H1 (cell line): ENCODE data around the gene LRRC23. TPM values are rescaled to one million over a fixed set of nuclear protein-coding genes. Genes with fewer than 3 reads are reported as not detected.

Experiments
- CTCF ChIA-PET: fragments of 300-600 bp; sonication (Branson Sonifier 250); formaldehyde crosslinking; loops from one replicate; lab custom pipeline; 2021; ENCODE audit not compliant: partially characterized antibody; lab: Charles Lee
- POLR2A ChIA-PET: fragments of 300-600 bp; sonication (Branson Sonifier 250); formaldehyde crosslinking; loops from one replicate; lab custom pipeline; 2021; ENCODE audit warnings: inconsistent platforms; ENCODE audit not compliant: partially characterized antibody; lab: Charles Lee
- DNase-seq, 2 experiments: peaks; one replicate each; pipeline versions ENCODE4 v3.0.0 to v3.0.0-alpha.2; 2010 to 2022; ENCODE audit warnings: low spot score in 2 of 2, low read depth in 1 of 2, mixed read lengths in 1 of 2
- FAIRE-seq: peaks from 2 replicates; lab custom pipeline; 2011; peaks lifted over from hg19 to GRCh38; lab: Jason Lieb, UNC
- H2AFZ ChIP-seq: 2 replicates; pipeline ENCODE4 v1.8.1; 2012; ENCODE audit warnings: low read length, inconsistent platforms
- H2AK5ac ChIP-seq: 2 replicates; pipeline ENCODE4 v1.6.1; 2013; ENCODE audit warnings: low read depth, low read length
- H2BK120ac ChIP-seq: replicated peaks from 2 replicates; pipeline ENCODE3; 2013; ENCODE audit warnings: low read depth, low read length, inconsistent platforms
- H2BK12ac ChIP-seq: 2 replicates; pipeline ENCODE4 v1.6.1; 2013; ENCODE audit warnings: low read depth, low read length
- H2BK15ac ChIP-seq: 2 replicates; pipeline ENCODE4 v1.6.1; 2013; ENCODE audit warnings: low read length
- H2BK20ac ChIP-seq: 2 replicates; pipeline ENCODE4 v1.6.1; 2013; ENCODE audit warnings: low read length
- H2BK5ac ChIP-seq: 2 replicates; pipeline ENCODE4 v1.6.1; 2013; ENCODE audit warnings: low read depth, low read length
- H3K14ac ChIP-seq: 2 replicates; pipeline ENCODE4 v1.6.1; 2013; ENCODE audit warnings: inconsistent platforms; ENCODE audit not compliant: insufficient read length
- H3K18ac ChIP-seq: 2 replicates; pipeline ENCODE4 v1.6.1; 2013; ENCODE audit warnings: low read length; ENCODE audit errors: extremely low read depth
- H3K23ac ChIP-seq: 2 replicates; pipeline ENCODE4 v1.6.1; 2013; ENCODE audit warnings: inconsistent platforms; ENCODE audit not compliant: insufficient read length
- H3K23me2 ChIP-seq: 2 replicates; pipeline ENCODE4 v1.6.1; 2013; ENCODE audit warnings: low read depth, low read length
- H3K27ac ChIP-seq: 2 replicates; pipeline ENCODE4 v1.6.1; 2011; ENCODE audit warnings: low read depth, low read length, inconsistent platforms
- H3K27me3 ChIP-seq, 4 experiments: replicated peaks in 1 of 4; 1 replicate in 1 of 4; 2 replicates in 3 of 4; pipeline versions ENCODE4 v1.6.1 to v1.8.1; 2011 to 2013; ENCODE audit warnings: low read length in 3 of 4, mild to moderate bottlenecking in 3 of 4, inconsistent platforms in 2 of 4, mixed read lengths in 2 of 4, moderate library complexity in 1 of 4; ENCODE audit not compliant: control insufficient read depth in 3 of 4, insufficient read depth in 3 of 4; ENCODE audit errors: extremely low read depth in 1 of 4
- H3K36me3 ChIP-seq, 4 experiments: 2 replicates each; pipeline versions ENCODE4 v1.6.1 to v1.8.1; 2011 to 2013; ENCODE audit warnings: mild to moderate bottlenecking in 4 of 4, low read length in 3 of 4, moderate library complexity in 2 of 4, control low read depth in 1 of 4, inconsistent platforms in 1 of 4; ENCODE audit not compliant: insufficient read depth in 4 of 4, control insufficient read depth in 2 of 4
- H3K4ac ChIP-seq: replicated peaks from 2 replicates; pipeline ENCODE3; 2013; ENCODE audit warnings: low read length, low read depth, mixed read lengths, inconsistent platforms; ENCODE audit not compliant: insufficient read length
- H3K4me1 ChIP-seq, 4 experiments: replicated peaks in 1 of 4; 1 replicate in 1 of 4; 2 replicates in 3 of 4; pipeline versions ENCODE4 v1.6.1 to v1.8.1; 2011 to 2013; ENCODE audit warnings: low read length in 3 of 4, inconsistent platforms in 2 of 4, mixed read lengths in 1 of 4; ENCODE audit not compliant: insufficient read depth in 4 of 4, control insufficient read depth in 3 of 4
- H3K4me2 ChIP-seq, 2 experiments: 2 replicates each; pipeline versions ENCODE4 v1.6.1 to v1.8.1; 2011 to 2013; ENCODE audit warnings: low read depth in 2 of 2, low read length in 2 of 2, control low read depth in 1 of 2, inconsistent platforms in 1 of 2, mild to moderate bottlenecking in 1 of 2; ENCODE audit not compliant: insufficient read depth in 1 of 2
- H3K4me3 ChIP-seq, 4 experiments: fragments of 200-600, 300-600 bp in 1 of 4; sonication (generic), shearing (Covaris generic), sonication (Bioruptor Twin) in 1 of 4; 2 replicates each; pipeline versions ENCODE4 v1.5.1 to v1.8.1; 2011 to 2016; ENCODE audit warnings: low read length in 4 of 4, low read depth in 3 of 4, control low read depth in 2 of 4, inconsistent platforms in 2 of 4, mild to moderate bottlenecking in 2 of 4, mixed read lengths in 1 of 4, moderate library complexity in 1 of 4; ENCODE audit not compliant: insufficient read depth in 2 of 4; ENCODE audit errors: extremely low read depth in 1 of 4
- H3K56ac ChIP-seq: replicated peaks from 2 replicates; pipeline ENCODE3; 2013; ENCODE audit warnings: low read depth, mild to moderate bottlenecking, mixed read lengths, low read length, inconsistent platforms; ENCODE audit not compliant: insufficient read length
- H3K79me1 ChIP-seq: 2 replicates; pipeline ENCODE4 v1.6.1; 2013; ENCODE audit warnings: low read depth, low read length, control low read depth
- H3K79me2 ChIP-seq, 2 experiments: 2 replicates each; pipeline versions ENCODE4 v1.6.1 to v1.8.1; 2012 to 2013; ENCODE audit warnings: low read length in 2 of 2, mild to moderate bottlenecking in 2 of 2, inconsistent platforms in 1 of 2; ENCODE audit not compliant: insufficient read depth in 2 of 2, control insufficient read depth in 1 of 2
- H3K9ac ChIP-seq, 4 experiments: replicated peaks in 1 of 4; 1 replicate in 1 of 4; 2 replicates in 3 of 4; pipeline versions ENCODE4 v1.6.1 to v1.8.1; 2011 to 2013; ENCODE audit warnings: low read depth in 3 of 4, low read length in 3 of 4, control low read depth in 2 of 4, mild to moderate bottlenecking in 2 of 4, moderate library complexity in 2 of 4, inconsistent platforms in 1 of 4; ENCODE audit errors: extremely low read depth in 1 of 4
- H3K9me3 ChIP-seq, 2 experiments: 2 replicates each; pipeline versions ENCODE4 v1.6.1 to v1.8.1; 2012 to 2013; ENCODE audit warnings: mild to moderate bottlenecking in 2 of 2, moderate library complexity in 2 of 2, control low read depth in 1 of 2, inconsistent platforms in 1 of 2, low read depth in 1 of 2, low read length in 1 of 2, mixed read lengths in 1 of 2; ENCODE audit not compliant: insufficient read depth in 2 of 2
- H4K20me1 ChIP-seq, 2 experiments: replicated peaks in 1 of 2; 2 replicates each; pipeline versions ENCODE3 to v1.8.1; 2011 to 2013; ENCODE audit warnings: inconsistent platforms in 2 of 2, low read length in 2 of 2, mild to moderate bottlenecking in 1 of 2; ENCODE audit not compliant: insufficient read depth in 2 of 2, control insufficient read depth in 1 of 2
- H4K5ac ChIP-seq: 2 replicates; pipeline ENCODE4 v1.6.1; 2013; ENCODE audit warnings: low read length, low read depth, mixed read lengths, inconsistent platforms; ENCODE audit not compliant: insufficient read length
- H4K8ac ChIP-seq: 2 replicates; pipeline ENCODE4 v1.8.0; 2013; ENCODE audit warnings: mild to moderate bottlenecking, moderate library complexity, low read length, inconsistent platforms; ENCODE audit not compliant: insufficient read depth; ENCODE audit errors: extremely low read depth
- H4K91ac ChIP-seq: replicated peaks from 2 replicates; pipeline ENCODE3; 2013; ENCODE audit warnings: low read length, mixed read lengths, inconsistent platforms; ENCODE audit not compliant: insufficient read length
- CBX5 ChIP-seq: fragments of 300-800, 300-1000 bp; sonication (generic); IDR thresholded peaks from 2 replicates; pipeline ENCODE4 v1.7.1; 2016; ENCODE audit warnings: antibody characterized with exemption, low read length, low read depth
- JUND ChIP-seq: IDR thresholded peaks from 2 replicates; pipeline ENCODE4 v1.6.1; 2011; ENCODE audit warnings: mild to moderate bottlenecking, improper control_type of control experiment, low read length
- KDM5A ChIP-seq: fragments of 200-600 bp; IDR thresholded peaks from 2 replicates; pipeline ENCODE4 v1.7.1; 2012; ENCODE audit warnings: mild to moderate bottlenecking, low read length, inconsistent platforms, mixed read lengths
- POLR2A ChIP-seq, 2 experiments: IDR thresholded peaks; 1 replicate in 1 of 2; 2 replicates in 1 of 2; pipeline ENCODE4 v1.6.1; 2011; ENCODE audit warnings: low read depth in 2 of 2, low read length in 2 of 2, mild to moderate bottlenecking in 2 of 2; ENCODE audit errors: control extremely low read depth in 1 of 2
- RAD21 ChIP-seq, 2 experiments: IDR thresholded peaks in 1 of 2; conservative IDR thresholded peaks in 1 of 2; 2 replicates each; pipeline ENCODE4 v1.6.1; 2011; ENCODE audit warnings: low read depth in 2 of 2, low read length in 2 of 2, improper control_type of control experiment in 1 of 2, inconsistent platforms in 1 of 2, mild to moderate bottlenecking in 1 of 2, moderate library complexity in 1 of 2
- SIN3A ChIP-seq, 2 experiments: IDR thresholded peaks in 1 of 2; conservative IDR thresholded peaks in 1 of 2; 2 replicates each; pipeline ENCODE4 v1.6.1; 2011 to 2012; ENCODE audit warnings: low read length in 2 of 2, improper control_type of control experiment in 1 of 2, low read depth in 1 of 2, mild to moderate bottlenecking in 1 of 2
- TEAD4 ChIP-seq: IDR thresholded peaks from 2 replicates; pipeline ENCODE4 v1.6.1; 2012; ENCODE audit warnings: low read depth, low read length, inconsistent platforms, mixed read lengths
- YY1 ChIP-seq: IDR thresholded peaks from 2 replicates; pipeline ENCODE4 v1.6.1; 2011; ENCODE audit warnings: low read depth, mild to moderate bottlenecking, low read length
- WGBS, 2 experiments: shearing (Covaris generic) in 1 of 2; methylation state at CpG; one replicate each; pipeline versions ENCODE4 v1.1.6 to v1.1.7; 2013 to 2015; ENCODE audit warnings: low lambda C conversion rate in 2 of 2, mixed read lengths in 2 of 2, inconsistent platforms in 1 of 2, low coverage in 1 of 2, missing lambda C conversion rate in 1 of 2; ENCODE audit not compliant: insufficient replicate concordance in 2 of 2, insufficient coverage in 1 of 2, insufficient read length in 1 of 2; ENCODE audit errors: extremely low coverage in 1 of 2, missing lambda C conversion rate in 1 of 2; 5-methylcytosine and 5-hydroxymethylcytosine counted together
- polyA plus RNA-seq, 7 experiments: library from polyadenylated mRNA; depleted of rRNA in 3 of 7; stranded (reverse) in 5 of 7; unstranded in 2 of 7; fragments of >200 nt in 5 of 7; fragments of 200-250 nt in 2 of 7; gene quantifications; 1 replicate in 5 of 7; 2 replicates in 1 of 7; 4 replicates in 1 of 7; pipeline versions ENCODE4 v1.2.1 to v1.2.3, GENCODE V29; 2011 to 2013; ENCODE audit warnings: missing spikeins in 2 of 7, mixed read lengths in 2 of 7
- total RNA-seq: library from RNA; stranded (reverse); fragmentation: NEBNext Ultra II Directional; extraction: Animal tissue kit (Norgen Biotek cat#: 25700); gene quantifications from 2 replicates; pipeline ENCODE4 v1.2.1, GENCODE V29; 2021

Gene LRRC23
- total and polyA plus RNA-seq, 2 of the 8 experiments (the other 6 are each of a cell fraction or from before 2014, with no cell fraction given): 2.5 to 3.6 TPM

DNA sequence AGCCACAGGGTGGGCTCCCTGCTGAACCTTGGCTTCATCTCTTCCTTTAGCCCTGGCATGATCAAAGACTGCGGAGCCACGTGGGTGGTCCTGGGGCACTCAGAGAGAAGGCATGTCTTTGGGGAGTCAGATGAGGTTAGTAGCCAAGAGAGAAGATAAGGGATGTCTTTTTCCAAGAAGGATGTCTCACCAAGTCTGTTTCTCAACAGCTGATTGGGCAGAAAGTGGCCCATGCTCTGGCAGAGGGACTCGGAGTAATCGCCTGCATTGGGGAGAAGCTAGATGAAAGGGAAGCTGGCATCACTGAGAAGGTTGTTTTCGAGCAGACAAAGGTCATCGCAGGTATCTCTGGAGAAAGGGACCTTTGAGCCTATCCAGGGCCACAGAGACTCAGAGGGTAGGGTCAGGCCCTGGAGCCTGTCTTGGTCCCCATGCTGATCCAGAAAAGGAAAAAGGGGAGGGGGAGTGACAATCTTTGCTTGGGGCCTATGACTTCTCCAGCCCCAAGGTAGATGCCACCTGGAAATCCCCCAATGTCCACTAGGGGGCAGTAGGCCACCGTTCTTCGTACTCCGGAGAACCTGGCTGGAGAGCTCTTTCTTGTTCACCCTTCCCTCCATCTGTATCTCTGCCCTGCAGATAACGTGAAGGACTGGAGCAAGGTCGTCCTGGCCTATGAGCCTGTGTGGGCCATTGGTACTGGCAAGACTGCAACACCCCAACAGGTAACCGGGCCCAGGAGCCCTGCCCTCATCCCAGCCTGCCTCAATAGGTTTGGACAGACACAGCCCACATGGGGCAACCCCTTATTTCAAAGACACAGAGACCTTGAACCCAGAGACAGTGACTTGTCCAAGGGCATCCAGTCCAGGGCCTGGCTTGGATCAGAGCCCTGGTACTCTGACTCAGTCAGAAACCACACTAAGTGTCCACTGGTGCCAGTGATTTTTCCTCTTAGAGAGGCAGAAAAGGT, 35.3 kb upstream of the LRRC23 start:
- H3K27me3 ChIP-seq: no peaks in the 10 kb centered on the region
- no peak overlapping the region for H3K14ac ChIP-seq
- H2AFZ ChIP-seq: no peak overlapping the region
- peak overlapping the region; percentile 84 to 98 (median 86); a peak in 7 of 8 replicates for H3K4me3 ChIP-seq
- H2BK15ac ChIP-seq: no peak overlapping the region
- no peak overlapping the region; a peak in 1 of 7 replicates for H3K9ac ChIP-seq
- no peak overlapping the region for H3K56ac ChIP-seq
- H4K8ac ChIP-seq: 0 out of 2 replicates have a peak overlapping the region, but pooled peaks have one; percentile 22
- H3K23me2 ChIP-seq: peaks cover 21% of the 10 kb centered on the region
- H4K20me1 ChIP-seq: peaks cover 25 to 30% of the 10 kb centered on the region in 2 experiments
- H3K9me3 ChIP-seq: no peaks in the 10 kb centered on the region
- no peak overlapping the region for H2BK120ac ChIP-seq
- 0 out of 2 replicates have a peak overlapping the region, but pooled peaks have one; percentile 7 for H2BK5ac ChIP-seq
- peaks cover 8 to 41% (median 18%) of the 10 kb centered on the region in 4 experiments for H3K36me3 ChIP-seq
- no peak overlapping the region for H3K4ac ChIP-seq
- H3K4me1 ChIP-seq: peaks cover 7 to 50% (median 25%) of the 10 kb centered on the region in 4 experiments
- peak overlapping the region; percentile 93 to 94 for H3K4me2 ChIP-seq
- ChIA-PET POLR2A (interaction anchor here (0.7 to 18.9 kb wide), 34 partner anchors 9 to 337 kb away, joined by 3 to 588 read pairs (median 6); partner anchors contain the start of genes ATN1, C12orf57, CD4 and CDCA3), CTCF (interaction anchor here (0.5 to 10.4 kb wide), 48 partner anchors 9 to 334 kb away, joined by 3 to 216 read pairs (median 6); partner anchors contain the start of genes C12orf57, CDCA3, GNB3 and LRRC23)
- H3K23ac ChIP-seq: no peak overlapping the region
- H2BK20ac ChIP-seq: no peak overlapping the region
- no peak overlapping the region for H2BK12ac ChIP-seq
- H3K79me2 ChIP-seq: peaks cover 0 to 22% of the 10 kb centered on the region in 2 experiments; a peak in 2 of 4 replicates
- DNase-seq: peak in 1 of 2 experiments; percentile 97
- 0 out of 2 replicates have a peak, but pooled peaks cover 4% of the 10 kb centered on the region for H3K79me1 ChIP-seq
- no peak overlapping the region for H4K5ac ChIP-seq
- H3K18ac ChIP-seq: no peak overlapping the region
- no peak overlapping the region for H3K27ac ChIP-seq
- peak; percentile 71 for FAIRE-seq
- no peak overlapping the region for H2AK5ac ChIP-seq
- H4K91ac ChIP-seq: no peak overlapping the region
- 61% methylated on average over 12 of the region's 12 CpGs; no CpG with 5 or more reads in 1 of the 2 experiments for WGBS, 2 experiments
- TF ChIP-seq KDM5A: no peak
- peak in 1 of 2 experiments; percentile 65; a peak in 2 of 3 replicates for TF ChIP-seq POLR2A (IDR thresholded peaks at IDR 0.05; ENCODE audit: control extremely low read depth in 1 of 2, low read depth in 2 of 2, low read length in 2 of 2)
- peak; percentile 54 to 78; a peak in 1 of 4 replicates for TF ChIP-seq SIN3A (conservative IDR thresholded peaks at IDR 0.05 in 1 of 2, IDR thresholded peaks at IDR 0.05 in 1 of 2; ENCODE audit: low read depth in 1 of 2, low read length in 2 of 2)
- TF ChIP-seq CBX5: no peak
- TF ChIP-seq JUND: no peak
- TF ChIP-seq TEAD4: peak; percentile 52; the same call in 1 of the 2 replicates
- TF ChIP-seq YY1: 0 out of 2 replicates have a peak, but pooled peaks have one; percentile 39
- TF ChIP-seq RAD21 (IDR thresholded peaks at IDR 0.05 in 1 of 2, conservative IDR thresholded peaks at IDR 0.05 in 1 of 2; ENCODE audit: low read depth in 2 of 2, low read length in 2 of 2): peak; percentile 78 to 84
